Central memory CD8-positive, alpha-beta T cell (primary cell): ENCODE results near the gene DEFB110.

ENCODE experiments used
- ATAC-seq: fragments of 150-1000 bp; cut with Tn5 transposase; replicated peaks from 2 replicates; pipeline ENCODE4 v1.10.0; 2022; ENCODE audit warnings: mild to moderate bottlenecking, moderate FRiP score, moderate number of reproducible peaks; ENCODE audit not compliant: poor library complexity, severe bottlenecking; ENCODE audit errors: extremely low read depth
- DNase-seq, 2 donors: peaks; one replicate each; pipeline ENCODE4 v3.0.0; 2021; ENCODE audit warnings: low spot score in 2 of 2
- H3K27ac Mint-ChIP-seq: one replicate; pipeline ENCODE4 v1.8.0; 2022; ENCODE audit warnings: low read depth, mild to moderate bottlenecking, moderate library complexity, mixed read lengths
- H3K27me3 Mint-ChIP-seq: one replicate; pipeline ENCODE4 v1.8.0; 2022; ENCODE audit warnings: mixed read lengths
- H3K36me3 Mint-ChIP-seq: one replicate; pipeline ENCODE4 v1.8.0; 2022; ENCODE audit warnings: mild to moderate bottlenecking, moderate library complexity, mixed read lengths; ENCODE audit not compliant: insufficient read depth
- H3K4me1 Mint-ChIP-seq: one replicate; pipeline ENCODE4 v1.8.0; 2022; ENCODE audit warnings: mixed read lengths
- H3K4me3 Mint-ChIP-seq: one replicate; pipeline ENCODE4 v1.8.0; 2022; ENCODE audit warnings: mild to moderate bottlenecking, moderate library complexity, mixed read lengths
- H3K9me3 Mint-ChIP-seq: one replicate; pipeline ENCODE4 v1.8.0; 2022; ENCODE audit warnings: mixed read lengths

Gene DEFB110

DNA sequence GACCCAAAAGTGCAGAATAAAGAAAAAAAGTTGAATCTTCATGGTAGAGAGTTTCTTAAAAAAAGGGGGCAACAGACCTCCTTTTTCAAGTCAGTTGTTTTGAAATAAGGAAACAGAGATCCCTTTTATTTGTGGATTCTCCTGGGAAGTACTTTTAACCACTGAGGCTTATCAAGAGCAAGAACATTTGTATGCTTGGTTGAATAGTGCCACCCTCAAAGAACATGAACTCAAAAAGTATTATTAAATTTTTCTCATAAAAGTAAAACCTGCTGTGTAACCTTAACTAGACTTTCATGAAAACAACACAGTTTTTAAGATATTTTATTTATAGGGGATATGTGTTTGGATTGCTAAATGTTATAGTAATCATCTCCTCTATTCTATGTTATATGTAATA lies at the start of gene DEFB110:
TSS of gene DEFB110 (minus strand) at position 101 of the 400 bp plus-strand sequence. CDS start at position 42, 59 bp downstream.
- Mint-ChIP-seq H3K4me3 (no peak within 1 kb of the TSS), H3K4me1 (no peaks in the 10 kb centered on the region), H3K27me3 (no peaks in the 10 kb centered on the region), H3K27ac (no peak within 1 kb of the TSS), H3K9me3 (peaks cover 33% of the 10 kb centered on the region), H3K36me3 (no peaks in the 10 kb centered on the region)
- no peak for ATAC-seq
- no peak for DNase-seq

DNA sequence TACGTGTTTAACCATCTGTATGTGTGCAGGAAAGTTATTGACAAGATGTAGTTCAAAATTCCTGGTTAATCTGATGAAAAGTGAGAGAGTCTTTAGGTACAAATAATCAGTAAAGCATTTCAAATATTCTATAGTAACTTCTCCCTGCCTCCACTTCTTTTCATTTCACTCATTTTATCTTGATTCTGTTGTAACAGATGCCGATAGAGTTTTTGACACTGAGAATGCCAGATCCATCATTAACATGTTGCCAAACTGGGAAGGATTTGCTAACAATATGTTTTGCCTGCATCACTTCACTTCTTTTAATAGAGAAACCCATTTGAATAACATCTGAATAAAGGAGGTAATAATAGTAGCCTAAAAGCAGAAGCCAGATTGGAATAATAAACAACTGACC lies 48.3 kb upstream of the DEFB110 start:
- Mint-ChIP-seq H3K9me3 (peaks cover 9% of the 10 kb centered on the region), H3K27me3 (no peaks in the 10 kb centered on the region), H3K36me3 (no peaks in the 10 kb centered on the region), H3K4me1 (no peaks in the 10 kb centered on the region), H3K27ac (no peak overlapping the region), H3K4me3 (no peak overlapping the region)
- DNase-seq (no peak), ATAC-seq (no peak)

DNA sequence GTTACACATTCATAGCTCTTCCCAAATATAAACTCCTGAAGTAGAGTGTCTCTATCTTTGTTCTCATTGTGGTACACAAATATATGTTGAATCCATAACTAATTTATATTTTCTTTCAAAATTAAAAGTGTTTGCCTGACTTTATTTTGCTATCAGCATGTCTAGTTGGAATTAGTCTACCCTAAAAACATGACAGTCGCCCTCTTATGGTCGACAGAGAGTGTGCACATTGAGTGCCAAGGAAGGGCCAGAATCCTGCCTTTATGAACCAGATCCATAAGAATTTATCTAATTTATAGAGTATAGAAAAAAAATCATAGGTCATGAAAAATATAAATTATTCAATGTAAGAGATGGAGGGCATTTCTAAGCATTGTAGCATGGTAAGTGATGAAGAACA lies 40.3 kb upstream of the DEFB110 start:
- H3K27ac Mint-ChIP-seq, result no peak overlapping the region

DNA sequence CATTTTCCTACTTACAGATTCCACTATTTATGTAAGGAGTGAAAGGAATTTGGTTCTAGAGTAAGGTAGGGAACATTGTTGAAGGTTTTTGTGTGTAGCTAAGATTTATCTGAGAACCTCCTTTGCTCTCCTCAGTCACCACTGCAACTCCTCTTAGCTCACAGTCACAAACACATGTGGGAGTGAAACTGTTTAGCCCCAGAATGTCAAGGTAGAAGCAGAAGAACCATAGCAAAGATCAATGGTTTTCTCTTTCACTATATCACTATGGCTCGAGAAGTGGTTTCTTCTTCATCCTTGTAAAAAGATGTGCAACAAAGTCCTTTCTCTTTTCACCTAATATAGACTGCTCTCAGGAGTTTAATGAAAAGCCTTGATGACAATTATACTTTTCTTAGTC lies 34.4 kb upstream of the DEFB110 start:
- H3K27ac Mint-ChIP-seq, result no peak overlapping the region
- H3K9me3 Mint-ChIP-seq, result peaks cover 10% of the 10 kb centered on the region
- no peak for DNase-seq
- H3K27me3 Mint-ChIP-seq, result no peaks in the 10 kb centered on the region
- no peaks in the 10 kb centered on the region for H3K36me3 Mint-ChIP-seq
- H3K4me1 Mint-ChIP-seq, result no peaks in the 10 kb centered on the region
- no peak overlapping the region for H3K4me3 Mint-ChIP-seq
- ATAC-seq, result no peak

More for the DNA sequence above, 40.3 kb upstream of the DEFB110 start:
- no peak for ATAC-seq
- Mint-ChIP-seq H3K36me3 (no peaks in the 10 kb centered on the region), H3K27me3 (no peaks in the 10 kb centered on the region), H3K9me3 (peaks cover 13% of the 10 kb centered on the region), H3K4me1 (no peaks in the 10 kb centered on the region), H3K4me3 (no peak overlapping the region)
- DNase-seq, result no peak

DNA sequence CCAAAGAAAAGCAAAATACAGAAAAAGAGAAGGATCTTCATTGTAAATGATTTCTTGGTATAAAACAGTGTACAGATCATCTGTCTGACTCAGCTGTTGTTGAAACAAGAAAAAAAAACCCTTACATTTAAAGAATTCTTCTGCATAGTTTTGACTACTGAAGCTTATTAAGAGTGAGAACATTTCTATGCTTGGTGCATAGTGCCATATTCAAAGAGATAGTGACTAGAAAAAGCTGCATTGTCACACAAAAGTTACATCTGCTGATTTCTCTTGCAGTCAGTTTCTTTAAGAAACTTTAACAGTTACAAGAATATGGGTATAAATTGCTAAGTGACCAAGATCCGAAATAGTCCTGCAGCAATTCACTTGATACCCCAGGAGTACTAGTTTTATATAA lies 28.0 kb upstream of the DEFB110 start, which contains the start of gene DEFB112:
TSS of gene DEFB112 (minus strand) at position 101 of the 400 bp plus-strand sequence. CDS start at position 41, 60 bp downstream.
- Mint-ChIP-seq H3K9me3 (no peaks in the 10 kb centered on the region), H3K27me3 (no peaks in the 10 kb centered on the region), H3K36me3 (no peaks in the 10 kb centered on the region), H3K4me1 (no peaks in the 10 kb centered on the region), H3K4me3 (no peak within 1 kb of the TSS), H3K27ac (no peak within 1 kb of the TSS)
- no peak for ATAC-seq
- DNase-seq, result no peak

DNA sequence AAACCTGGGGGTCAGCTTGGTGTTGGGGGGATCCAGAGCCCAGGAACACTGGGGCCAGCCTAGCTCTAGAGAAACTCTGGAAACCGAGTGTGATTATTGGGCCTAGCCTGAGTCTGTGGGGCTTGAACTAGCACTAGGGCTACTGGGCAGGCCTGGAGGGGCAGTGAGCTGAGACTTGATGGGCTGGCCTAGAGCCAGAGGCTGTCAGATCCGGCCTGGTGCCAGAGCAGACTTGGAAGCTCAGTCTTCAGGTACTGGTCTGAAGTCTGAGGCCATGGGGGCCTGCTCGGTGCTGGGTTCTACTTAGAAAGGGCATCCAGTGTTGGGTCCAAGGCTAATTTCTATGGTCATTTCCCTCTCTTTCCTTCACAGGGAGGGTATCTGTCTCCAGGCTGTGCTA lies 25.2 kb upstream of the DEFB110 start:
- Mint-ChIP-seq H3K36me3 (no peaks in the 10 kb centered on the region), H3K27ac (no peak overlapping the region), H3K27me3 (no peaks in the 10 kb centered on the region), H3K9me3 (no peaks in the 10 kb centered on the region), H3K4me3 (no peak overlapping the region), H3K4me1 (no peaks in the 10 kb centered on the region)
- DNase-seq (no peak), ATAC-seq (no peak)

DNA sequence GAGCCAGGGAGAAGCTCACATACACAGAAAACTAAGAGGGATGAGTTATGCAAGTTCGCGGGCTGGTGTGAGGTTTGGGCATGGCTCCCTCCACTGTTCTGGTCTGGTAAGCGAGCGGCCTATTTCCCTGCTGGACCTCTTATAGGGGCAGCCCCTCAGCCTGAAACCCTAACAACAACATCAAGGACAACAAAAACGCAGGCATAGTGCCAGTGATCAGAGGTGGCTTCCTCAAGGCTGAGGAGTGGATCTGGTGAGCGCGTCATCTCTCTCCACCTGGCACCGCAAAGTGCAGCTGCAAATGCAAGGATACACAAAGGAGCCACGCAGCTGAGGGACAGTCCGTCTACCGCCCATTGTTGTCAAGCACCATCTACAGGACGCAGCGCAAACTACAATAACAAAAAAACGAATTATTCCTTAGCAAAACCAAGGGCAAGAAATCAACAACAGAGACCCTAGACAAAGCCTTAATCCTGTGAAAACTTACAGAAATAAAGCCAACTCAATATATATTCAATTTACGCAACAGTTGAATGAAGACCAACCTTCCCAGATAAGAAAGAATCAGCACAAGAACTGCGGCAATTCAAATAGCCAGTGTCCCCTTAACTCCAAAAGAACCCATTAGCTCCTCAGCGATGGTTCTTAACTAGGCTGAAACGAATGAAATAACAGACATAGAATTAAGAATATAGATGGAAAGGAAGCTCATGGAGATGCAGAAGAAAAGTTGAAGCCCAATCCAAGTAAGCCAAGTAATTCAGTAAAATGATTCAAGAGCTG lies 9.2 kb upstream of the DEFB110 start:
- H3K36me3 Mint-ChIP-seq, result no peaks in the 10 kb centered on the region
- DNase-seq (no peak), ATAC-seq (no peak)
- no peak overlapping the region for H3K27ac Mint-ChIP-seq
- peaks cover 32% of the 10 kb centered on the region for H3K9me3 Mint-ChIP-seq
- no peaks in the 10 kb centered on the region for H3K4me1 Mint-ChIP-seq
- H3K27me3 Mint-ChIP-seq, result no peaks in the 10 kb centered on the region
- no peak overlapping the region for H3K4me3 Mint-ChIP-seq

DNA sequence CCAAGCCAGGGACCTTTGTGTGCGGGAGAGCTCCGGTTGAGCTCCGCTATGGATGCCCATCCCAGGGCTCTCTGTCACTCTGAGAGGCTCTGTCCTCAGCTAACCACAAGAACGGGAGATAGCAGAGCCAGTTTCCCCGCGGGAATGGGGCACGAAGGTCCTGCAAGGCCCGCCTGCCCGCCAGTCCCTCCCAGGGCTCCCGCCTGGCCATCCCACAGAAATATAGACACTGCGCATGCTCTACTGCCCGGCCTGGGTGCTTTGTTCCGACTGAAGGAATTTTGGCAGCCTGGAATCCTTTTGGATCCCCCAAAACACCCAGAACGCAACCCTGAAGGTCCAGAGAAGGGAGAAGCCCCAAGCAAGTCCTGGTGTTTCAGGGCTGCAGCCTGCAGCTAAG lies 8.6 kb upstream of the DEFB110 start:
- DNase-seq (no peak), ATAC-seq (no peak)
- no peak overlapping the region for H3K4me3 Mint-ChIP-seq
- H3K27me3 Mint-ChIP-seq, result no peaks in the 10 kb centered on the region
- no peak overlapping the region for H3K27ac Mint-ChIP-seq
- no peaks in the 10 kb centered on the region for H3K36me3 Mint-ChIP-seq
- H3K4me1 Mint-ChIP-seq, result no peaks in the 10 kb centered on the region
- peaks cover 38% of the 10 kb centered on the region for H3K9me3 Mint-ChIP-seq

DNA sequence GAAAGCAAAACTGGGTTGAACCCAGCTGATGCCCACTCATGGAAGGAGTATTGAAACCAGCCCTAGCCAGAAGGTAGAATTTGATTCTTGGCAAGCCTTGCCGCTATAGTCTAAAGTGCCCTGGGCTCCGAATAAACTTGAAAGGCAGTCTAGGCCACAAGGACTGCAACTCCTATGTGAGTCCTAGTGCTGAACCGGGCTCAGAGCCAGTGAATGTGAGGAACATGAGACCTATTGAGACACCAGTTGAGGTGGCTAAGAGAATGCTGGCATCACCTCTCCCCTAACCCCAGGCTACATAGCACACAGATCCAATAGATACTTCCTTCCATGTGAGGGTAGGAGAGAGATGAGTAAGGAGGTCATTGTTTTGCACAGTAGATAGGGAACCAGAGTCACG lies 3.5 kb upstream of the DEFB110 start:
- DNase-seq, result no peak
- ATAC-seq, result no peak
- Mint-ChIP-seq H3K36me3 (no peaks in the 10 kb centered on the region), H3K4me3 (no peak overlapping the region), H3K27me3 (no peaks in the 10 kb centered on the region), H3K9me3 (peaks cover 28% of the 10 kb centered on the region), H3K27ac (no peak overlapping the region), H3K4me1 (no peaks in the 10 kb centered on the region)

DNA sequence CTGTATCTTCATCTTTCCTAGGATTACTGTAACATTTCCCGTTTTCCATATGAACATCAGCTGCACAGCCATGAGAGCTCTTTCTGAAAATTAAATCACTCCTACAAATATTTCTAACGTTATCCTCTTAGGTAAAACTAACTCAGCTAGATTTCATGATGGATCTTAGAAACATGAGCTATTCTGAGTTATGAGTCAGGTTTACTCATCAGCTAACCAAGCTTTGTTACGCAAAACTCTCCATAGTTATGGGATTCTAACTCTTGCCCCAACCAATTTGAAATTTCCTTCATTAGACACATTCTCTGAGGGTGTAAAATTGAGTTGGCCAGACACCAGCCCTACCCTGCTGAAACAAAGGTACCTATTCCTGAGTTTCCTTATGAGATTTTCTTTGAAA lies 14.0 kb downstream of the DEFB110 start:
- no peak overlapping the region for H3K4me3 Mint-ChIP-seq
- DNase-seq, result no peak
- no peak overlapping the region for H3K27ac Mint-ChIP-seq

DNA sequence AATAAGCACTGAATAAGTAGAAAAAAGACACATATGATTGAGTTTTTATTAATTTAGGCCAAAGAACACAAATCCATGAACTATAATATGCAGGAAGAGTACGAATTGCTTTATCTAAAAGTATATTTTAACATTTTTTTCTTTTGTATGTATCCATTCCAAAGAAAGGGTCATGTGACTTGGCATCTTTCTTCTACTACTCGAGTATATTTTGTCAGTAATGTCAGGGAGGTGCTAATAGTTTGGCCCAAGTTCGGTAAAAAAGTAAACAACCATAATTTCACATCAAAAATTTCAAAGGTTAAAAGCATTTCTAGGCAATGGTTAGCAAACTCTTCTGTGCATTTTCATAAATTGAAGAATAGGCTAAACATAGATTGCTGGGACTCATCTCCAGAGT lies 18.7 kb downstream of the DEFB110 start:
- DNase-seq (no peak), ATAC-seq (no peak)
- peaks cover 18% of the 10 kb centered on the region for H3K9me3 Mint-ChIP-seq
- H3K4me3 Mint-ChIP-seq, result no peak overlapping the region
- H3K4me1 Mint-ChIP-seq, result no peaks in the 10 kb centered on the region
- H3K27ac Mint-ChIP-seq, result no peak overlapping the region
- H3K27me3 Mint-ChIP-seq, result no peaks in the 10 kb centered on the region
- H3K36me3 Mint-ChIP-seq, result no peaks in the 10 kb centered on the region

More for the DNA sequence above, 14.0 kb downstream of the DEFB110 start:
- no peaks in the 10 kb centered on the region for H3K36me3 Mint-ChIP-seq
- H3K4me1 Mint-ChIP-seq, result no peaks in the 10 kb centered on the region
- ATAC-seq, result no peak
- H3K9me3 Mint-ChIP-seq, result peaks cover 14% of the 10 kb centered on the region
- no peaks in the 10 kb centered on the region for H3K27me3 Mint-ChIP-seq

DNA sequence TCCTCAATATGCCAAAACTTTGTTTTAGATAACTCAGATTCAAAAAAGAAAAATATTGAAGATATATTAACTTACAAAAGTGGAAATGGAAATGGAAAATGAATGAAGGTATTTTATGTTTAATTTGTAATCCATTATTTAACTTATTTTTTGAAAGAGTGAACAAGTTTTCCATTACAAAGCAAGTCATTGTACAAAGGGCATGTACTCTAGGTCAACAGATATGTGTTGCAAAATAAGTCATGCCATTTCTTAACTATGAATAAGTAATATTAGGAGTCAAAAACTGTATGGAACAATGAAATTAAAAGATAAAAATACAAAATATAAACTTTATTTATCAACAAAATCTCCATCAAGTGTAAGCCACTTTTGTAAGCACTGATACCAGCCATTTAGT lies 26.5 kb downstream of the DEFB110 start:
- no peak for DNase-seq
- Mint-ChIP-seq H3K27me3 (no peaks in the 10 kb centered on the region), H3K4me3 (no peak overlapping the region), H3K4me1 (no peaks in the 10 kb centered on the region), H3K27ac (no peak overlapping the region), H3K9me3 (peaks cover 21% of the 10 kb centered on the region), H3K36me3 (no peaks in the 10 kb centered on the region)
- ATAC-seq, result no peak

DNA sequence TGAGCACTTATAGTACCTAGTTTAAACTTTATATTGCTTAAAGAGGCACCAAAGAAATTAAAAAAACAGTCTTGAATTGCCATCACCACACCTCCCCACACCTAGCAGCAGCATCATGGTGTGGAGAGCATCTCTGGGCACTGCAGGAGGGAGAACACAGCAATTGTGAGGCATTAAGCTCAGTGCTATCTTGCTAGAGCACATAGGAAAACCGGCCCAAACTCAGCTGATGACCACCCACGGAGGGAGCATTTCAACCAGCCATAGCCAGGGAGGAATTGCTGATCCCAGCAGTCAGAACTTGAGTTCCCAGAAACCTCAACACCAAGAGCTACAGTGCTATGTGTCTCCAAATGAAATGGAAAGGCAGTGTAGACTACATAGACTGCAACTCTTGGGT lies 32.9 kb downstream of the DEFB110 start:
- no peaks in the 10 kb centered on the region for H3K27me3 Mint-ChIP-seq
- no peak for ATAC-seq
- peaks cover 26% of the 10 kb centered on the region for H3K9me3 Mint-ChIP-seq
- H3K27ac Mint-ChIP-seq, result no peak overlapping the region
- no peaks in the 10 kb centered on the region for H3K4me1 Mint-ChIP-seq
- no peak for DNase-seq
- H3K36me3 Mint-ChIP-seq, result no peaks in the 10 kb centered on the region
- no peak overlapping the region for H3K4me3 Mint-ChIP-seq
